Left renal cortex interstitium (tissue), 4 donors: Measurements from ENCODE around the gene NFIX. TPM values are rescaled to one million over a fixed set of nuclear protein-coding genes. Genes with fewer than 3 reads are reported as not detected.

ENCODE experiments used
- DNase-seq, 4 donors: peaks; one replicate each; pipeline ENCODE4 v3.0.0-alpha.2; 2013; ENCODE audit warnings: low read depth in 4 of 4, low spot score in 2 of 4, missing footprints in 1 of 4
- polyA plus RNA-seq, 4 donors: library from polyadenylated mRNA; unstranded; fragments of 120-200 nt; gene quantifications; one replicate each; pipeline ENCODE4 v1.2.1, GENCODE V29; 2013; ENCODE audit not compliant: insufficient read length in 4 of 4

NFIX gene
- polyA plus RNA-seq, 4 donors = 15.3 to 27.6 (median 20.0) TPM

DNA sequence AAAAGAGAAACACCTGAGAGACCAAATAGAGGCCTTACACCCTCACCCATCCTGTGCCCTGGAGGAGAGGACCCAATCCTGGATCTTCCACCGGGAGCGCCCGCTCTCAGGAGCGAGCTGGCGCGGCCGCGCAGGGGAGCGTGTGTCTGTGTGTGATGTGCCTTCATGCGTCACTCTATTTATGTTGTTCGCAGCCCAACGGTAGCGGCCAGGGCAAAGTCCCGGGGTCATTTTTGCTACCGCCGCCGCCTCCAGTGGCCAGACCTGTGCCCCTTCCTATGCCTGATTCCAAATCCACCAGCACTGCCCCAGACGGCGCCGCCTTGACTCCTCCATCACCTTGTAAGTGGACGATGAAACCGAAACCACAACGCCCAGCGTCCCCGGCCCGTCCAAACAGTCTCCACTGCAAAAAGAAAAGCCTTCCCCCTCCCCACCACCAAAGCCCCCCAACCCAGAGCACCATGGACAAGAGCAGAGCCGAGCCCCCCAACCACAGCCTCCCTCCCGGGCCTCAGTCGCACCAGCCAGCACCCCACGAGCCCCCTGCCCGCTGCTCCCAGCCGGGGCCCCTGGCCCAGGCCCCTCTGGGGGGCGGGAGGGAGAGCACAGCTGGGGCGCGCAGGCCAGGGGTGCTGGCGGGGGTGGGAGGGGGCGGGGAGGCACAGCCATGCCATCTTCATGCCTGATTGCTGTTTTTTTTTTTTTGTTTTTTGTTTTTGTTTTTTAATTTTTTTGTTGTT lies 92.7 kb downstream of the NFIX start:
- no peak for DNase-seq

GRCh38 chr19:13089139-13089856 lies 94.0 kb downstream of the NFIX start:
- DNase-seq = no peak

DNA sequence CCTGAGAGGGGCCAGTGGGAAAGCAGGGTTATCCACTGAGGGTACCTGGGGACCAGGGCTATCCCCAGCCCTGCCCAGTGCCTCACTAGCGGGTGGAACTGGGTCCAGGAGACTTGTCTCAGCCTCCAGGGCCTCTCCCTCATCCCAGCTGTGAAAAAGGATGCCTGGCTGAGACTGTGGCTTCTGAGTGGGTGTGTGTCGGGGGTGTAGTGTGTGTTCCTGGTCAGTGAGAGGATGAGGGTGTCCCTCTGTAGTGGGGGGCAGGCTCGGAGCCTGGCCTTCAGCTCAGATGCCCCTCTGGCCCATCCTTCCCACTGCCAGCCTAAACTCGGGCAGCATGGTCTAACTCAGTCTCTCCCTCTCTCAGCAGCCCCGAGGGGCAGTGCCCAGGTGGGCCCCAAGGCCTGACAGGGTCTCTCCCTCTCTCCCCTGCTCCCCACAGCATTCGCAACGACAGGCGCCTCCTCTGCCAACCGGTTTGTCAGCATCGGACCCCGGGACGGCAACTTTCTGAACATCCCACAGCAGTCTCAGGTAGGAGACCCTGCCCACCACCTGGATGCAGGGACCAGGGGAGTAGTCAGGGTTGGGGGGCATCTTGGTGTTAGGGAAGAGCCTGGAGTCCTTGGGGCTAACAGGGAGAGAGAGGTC lies 94.7 kb downstream of the NFIX start:
- DNase-seq = no peak

DNA sequence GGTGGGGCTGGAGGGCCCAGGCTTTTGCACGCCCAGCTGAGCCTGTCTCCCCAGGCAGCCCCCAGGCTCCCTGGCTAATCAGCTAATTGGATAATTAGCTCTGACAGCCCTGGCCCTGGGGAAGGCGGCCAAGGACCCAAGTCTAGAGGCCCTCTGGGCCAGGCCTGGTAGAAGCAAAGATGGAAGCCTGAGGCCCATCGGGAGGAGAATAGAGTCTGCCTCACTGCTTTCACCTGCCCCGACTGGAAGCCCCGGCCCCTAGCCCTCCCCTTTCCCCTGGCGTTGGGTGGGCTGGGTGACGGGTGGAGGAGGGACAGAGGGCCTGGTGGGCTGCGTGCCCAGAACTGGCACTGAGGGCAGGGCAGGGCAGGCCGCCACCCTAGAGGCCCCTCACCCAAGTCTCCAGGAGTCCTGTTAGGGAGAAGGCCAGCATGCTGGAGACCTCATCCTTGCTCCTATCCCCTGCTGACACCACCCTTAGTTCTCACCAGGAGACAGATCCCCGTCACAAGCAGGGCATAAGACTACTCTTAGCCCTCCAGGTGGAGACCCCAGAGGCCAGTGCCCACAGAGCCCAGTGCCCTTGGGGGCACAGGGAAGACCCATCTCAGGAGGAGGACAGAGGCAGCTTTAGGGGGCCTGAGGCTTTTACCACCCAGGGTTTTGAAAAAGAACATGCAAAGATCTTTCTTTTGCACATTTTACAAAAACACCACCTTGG lies 95.4 kb downstream of the NFIX start:
- no peak for DNase-seq

DNA sequence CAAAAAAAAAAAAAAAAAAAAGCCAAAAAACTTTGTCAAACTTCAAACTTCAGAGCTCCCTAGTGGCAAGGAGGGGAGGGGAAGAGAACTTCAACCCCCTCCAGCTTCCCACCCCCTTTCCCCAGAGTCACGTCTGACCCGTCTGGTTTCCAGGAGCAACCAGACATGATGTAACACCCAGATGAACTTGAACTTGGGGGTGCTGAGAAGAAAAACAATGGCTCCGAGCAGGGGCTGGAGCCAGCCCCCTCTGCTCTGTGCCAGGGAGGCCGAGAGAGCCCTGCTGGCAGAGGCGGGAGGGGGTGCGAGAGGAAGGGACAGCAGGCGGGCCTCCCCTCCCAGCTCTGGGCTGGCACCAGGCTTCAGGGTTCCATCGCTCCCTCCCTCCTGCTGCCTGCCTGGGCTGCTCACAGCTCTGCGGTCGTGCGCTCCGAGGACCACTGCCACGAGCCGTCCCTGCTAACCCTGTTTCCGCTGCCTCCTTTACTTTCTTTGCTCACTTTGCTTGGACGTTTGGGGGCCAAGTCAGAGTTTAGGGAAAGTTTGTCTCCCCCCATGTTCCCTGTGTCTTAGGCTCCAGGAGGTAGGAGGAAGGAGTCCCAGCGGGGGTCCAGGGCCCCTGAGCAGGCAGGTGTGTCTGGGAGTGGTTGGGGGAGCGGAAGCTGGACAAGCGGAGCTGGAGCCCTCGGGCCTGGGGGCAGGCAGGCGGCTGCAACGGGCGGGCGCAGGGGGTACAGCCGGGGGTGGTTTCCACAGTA lies 96.3 kb downstream of the NFIX start:
- DNase-seq = no peak

GRCh38 chr19:13092158-13092543 lies 96.9 kb downstream of the NFIX start:
- no peak for DNase-seq

DNA sequence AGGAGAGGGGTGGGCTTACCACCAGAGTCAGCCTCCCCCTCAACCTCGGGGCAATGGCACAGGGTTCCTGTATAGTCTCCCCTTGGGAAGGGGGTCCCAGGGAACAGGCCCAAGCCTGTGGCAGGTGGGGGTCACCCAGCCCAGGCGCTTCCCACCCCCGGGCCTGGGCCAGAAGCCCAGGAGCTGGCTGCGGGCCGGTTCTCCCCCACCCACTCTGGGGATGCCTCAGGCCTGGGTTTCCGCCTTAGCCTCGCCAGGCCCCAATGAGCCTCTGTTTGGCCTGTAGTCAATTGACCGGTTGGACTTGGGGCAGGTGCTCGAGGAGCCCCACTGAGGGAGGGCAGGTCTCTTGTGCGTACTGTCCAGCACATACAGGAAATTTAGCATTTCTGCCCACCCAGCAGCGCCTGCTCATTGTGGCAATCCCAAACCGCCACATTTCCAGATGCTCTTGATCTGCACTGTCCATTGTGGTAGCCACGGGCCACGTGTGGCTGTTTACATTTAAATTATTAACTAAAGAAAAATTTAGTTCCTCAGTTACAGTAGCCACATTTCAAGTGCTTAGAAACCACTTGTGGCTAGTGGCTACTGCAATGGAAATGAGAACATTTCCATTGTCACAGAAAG lies 97.4 kb downstream of the NFIX start:
- no peak for DNase-seq

GRCh38 chr19:13093407-13094105 lies 98.3 kb downstream of the NFIX start:
- no peak for DNase-seq

- DNase-seq = no peak
Measured at GRCh38 chr19:13094106-13094504, 98.8 kb downstream of the NFIX start.

DNA sequence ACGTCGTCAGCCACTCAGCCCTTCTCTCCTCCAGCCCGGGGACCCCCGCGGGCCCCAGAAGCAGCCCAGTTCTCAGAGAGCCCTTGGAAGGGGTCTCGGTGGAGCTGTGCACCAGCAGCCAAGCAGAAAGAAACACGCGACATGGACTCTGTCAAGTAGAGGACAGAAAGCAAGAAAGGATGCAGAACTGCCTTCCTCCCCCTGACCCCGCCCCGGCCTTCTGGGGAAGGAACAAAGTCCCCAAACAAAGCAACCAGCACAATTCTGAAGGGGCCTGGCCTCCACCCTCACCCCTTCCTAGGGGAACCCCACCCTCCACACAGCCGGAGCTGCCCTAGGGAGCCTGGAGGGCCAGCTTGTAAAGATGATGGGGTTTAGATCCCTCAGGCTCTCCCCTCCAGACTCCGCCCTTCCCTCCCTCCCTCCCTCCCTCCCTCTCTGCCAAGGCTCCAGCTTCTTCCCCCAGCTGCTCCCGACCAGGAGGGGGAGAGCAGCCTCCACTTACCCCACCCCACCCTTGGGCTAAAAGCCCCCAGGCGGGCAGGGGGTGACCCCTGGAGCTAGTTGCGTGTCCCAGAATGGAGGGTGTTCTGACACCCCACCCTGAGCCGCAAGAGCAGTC lies 99.6 kb downstream of the NFIX start:
- no peak for DNase-seq

DNA sequence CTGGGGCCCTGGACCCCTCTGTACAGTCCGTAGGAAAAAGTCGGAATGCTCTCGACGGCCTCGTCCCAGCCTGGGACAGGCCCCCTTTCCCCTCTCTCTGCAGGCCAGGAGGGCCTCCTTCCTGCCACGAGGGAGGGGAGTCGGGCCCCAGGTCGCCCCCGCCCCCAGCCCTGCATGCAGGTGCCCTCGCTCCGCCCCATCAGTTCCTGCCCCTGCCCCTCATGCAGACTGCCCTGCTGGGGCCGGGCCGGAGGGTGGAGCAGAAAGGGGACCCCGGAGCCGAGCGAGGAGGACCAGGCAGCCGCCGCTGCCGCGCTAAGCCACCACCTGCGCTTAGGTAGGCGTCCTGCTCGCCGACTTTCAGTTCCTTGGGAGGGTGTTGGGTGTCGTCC lies 100.1 kb downstream of the NFIX start:
- DNase-seq = no peak

- no peak for DNase-seq
Measured at GRCh38 chr19:13095934-13096927, 101.0 kb downstream of the NFIX start.

- DNase-seq = no peak
Measured at GRCh38 chr19:13097033-13097462, 101.8 kb downstream of the NFIX start.

DNA sequence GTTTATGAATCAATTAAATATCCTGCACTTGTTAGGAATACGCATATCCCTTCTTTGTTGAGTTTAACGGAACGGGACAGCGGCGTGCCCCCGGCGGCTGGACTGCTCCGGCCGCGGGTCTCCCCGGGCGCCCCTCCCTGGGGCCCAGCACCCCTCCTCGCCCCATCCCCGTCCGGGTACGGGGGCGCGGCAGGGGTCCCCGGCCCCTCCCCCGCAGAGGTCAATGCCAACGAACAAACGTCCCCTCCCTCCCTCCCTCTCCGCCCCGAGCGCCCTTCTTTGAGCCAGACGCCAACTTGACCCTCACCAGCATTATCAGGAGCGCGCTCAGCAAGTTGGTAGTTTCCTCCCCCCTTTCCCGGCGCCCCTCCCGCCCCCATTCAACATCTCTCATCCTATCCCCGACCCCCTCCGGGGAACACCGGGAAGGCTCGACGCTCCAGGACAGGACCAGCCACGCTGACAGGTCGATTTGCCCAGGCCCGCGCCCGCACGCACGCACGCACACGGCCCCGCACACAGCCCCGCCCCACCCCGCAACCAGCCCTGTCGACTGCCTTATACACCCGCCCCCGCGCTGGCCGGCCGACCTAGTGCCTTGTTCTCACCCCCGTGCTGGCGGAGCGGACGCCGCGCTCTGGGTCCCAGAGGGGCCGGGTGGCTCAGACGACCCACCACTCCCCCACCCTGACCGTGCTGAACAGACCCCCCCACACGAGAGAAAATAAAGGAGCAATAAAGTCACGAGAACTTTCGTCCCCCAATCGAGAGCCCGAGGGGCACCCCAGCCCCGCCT lies 102.4 kb downstream of the NFIX start:
- DNase-seq = no peak

DNA sequence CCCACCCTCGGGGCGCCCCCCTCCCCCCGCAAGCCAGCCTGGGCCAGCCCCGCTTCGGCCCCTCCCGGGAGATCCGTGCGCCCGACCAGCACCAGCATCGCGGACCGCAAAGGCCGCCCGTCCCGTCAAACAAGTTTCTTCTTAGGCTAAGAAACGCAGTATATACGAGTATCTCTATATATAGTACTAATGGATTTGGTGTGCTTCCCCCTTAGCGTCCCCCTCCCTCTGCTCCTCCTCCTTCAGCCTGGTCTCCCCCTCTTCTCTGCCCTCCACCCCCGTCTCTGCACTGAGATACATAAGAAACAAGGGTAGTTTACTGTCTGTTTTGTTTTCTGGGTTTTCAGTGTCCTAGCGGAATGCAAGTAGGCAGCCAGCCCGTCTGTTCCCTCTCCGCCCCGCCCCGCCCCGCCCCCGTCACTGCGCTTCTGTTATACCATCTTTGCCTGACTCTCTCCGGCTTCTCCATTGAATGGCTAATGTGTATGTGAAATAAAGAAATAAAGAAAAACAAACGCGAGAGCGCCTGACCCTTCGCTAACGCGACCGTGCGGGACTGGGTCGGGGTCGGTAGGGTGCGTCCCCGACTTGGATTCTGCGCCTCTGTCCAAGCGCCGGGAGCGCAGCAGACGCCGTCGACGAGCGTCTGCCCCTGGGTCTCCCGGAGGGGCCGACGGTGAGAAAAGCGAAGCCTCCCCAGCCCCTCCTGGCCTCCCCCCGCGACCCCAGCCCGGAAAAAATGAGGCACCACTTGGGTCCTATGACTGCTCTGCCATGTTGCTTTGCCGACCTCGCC lies 103.2 kb downstream of the NFIX start:
- no peak for DNase-seq
